ENCODE results near the gene HDAC3.
"Not testable (repeated sequence)": the region's sequence is repeated elsewhere in the genome, so short reads cannot be mapped to it uniquely, and the experiment has no call there.

Gene HDAC3

DNA sequence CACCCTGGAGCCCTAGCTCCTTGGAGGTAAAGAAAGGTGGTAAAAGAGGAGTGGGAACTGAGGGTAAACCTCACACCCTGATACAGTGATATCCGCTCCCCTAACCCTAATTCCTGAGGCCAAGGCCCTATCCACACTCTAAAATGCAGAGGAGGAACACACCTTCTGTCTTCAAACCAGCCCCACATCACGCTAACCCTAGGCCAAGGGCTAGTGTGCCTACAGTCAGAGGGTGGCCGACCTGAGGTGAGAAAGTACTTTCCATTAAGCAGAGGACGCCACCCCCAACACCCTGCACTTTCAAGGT is 590 bp downstream of the HDAC3 start:
- no peak for DNase-seq (ENCODE audit: low read depth in 2 of 2, low spot score in 1 of 2)

DNA sequence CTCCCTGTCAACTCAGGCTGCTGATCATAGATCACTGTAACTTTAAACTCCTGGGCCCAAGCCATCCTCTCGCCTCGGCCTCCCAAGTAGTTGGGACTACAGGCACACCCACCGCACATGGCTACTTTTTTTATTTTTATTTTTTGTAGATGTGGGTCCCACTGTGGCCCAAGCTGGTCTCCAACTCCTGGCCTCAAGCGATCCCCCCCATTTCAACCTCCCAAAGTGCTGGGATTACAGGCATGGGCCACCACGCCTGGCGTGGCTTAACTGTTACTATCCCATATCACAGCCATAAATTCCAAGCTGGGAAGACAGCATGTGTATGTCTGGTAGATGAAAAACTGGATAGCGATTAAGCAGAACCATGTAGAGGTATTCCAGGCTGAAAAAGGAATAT is 1.0 kb downstream of the HDAC3 start:
- DNase-seq (ENCODE audit: low read depth in 2 of 2, low spot score in 1 of 2), result no peak

DNA sequence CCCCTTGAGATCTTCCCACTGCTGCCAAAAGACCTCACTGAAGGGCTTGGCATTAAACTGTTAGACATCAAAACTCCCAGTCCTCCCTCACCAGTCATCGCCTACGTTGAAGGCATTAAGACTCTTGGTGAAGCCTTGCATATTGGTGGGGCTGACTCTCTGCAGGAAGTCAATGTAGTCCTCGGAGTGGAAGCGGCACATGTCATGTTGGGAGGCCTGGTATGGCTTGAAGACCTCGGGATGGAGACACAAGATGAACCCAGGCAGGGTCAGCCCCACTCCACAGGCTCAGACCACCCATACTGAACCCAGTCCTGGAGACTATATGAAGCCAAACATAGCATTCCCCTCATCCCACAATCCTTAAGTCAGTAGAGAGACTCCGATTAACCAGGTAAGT is 1.9 kb downstream of the HDAC3 start:
- DNase-seq (ENCODE audit: low read depth in 2 of 2, low spot score in 1 of 2), result no peak

DNA sequence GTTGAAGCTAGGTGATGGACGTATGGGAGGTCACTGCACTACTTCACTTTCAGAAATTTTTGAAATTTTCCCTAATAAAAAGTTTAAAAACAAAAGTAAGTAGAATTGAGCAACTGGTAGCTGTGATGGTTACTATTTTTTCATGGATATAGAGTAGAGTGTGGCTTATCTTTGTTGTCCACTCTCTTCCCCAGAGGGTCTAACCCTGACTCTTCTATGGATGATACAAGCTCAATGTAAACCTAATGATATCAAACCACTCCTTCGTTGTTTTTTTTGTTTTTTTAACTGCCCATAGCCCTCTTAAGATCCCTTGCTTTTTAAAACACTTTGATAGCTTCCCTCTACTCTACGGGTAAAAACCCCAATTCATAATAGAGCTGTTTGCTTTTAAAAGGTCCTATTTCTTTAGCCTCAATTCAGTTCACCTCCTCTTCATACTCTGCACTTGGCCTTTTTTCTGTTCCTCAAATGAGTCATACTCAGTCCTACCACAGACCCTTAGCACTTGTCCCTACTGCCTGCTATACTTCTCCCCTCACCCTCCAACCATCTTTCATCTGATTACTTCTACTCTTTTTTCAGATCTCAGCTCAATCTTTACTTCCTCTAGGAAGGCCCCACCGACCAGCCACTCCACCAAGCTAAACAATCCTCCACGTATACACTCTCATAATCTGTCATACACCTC is 2.6 kb downstream of the HDAC3 start:
- no peak for DNase-seq (ENCODE audit: low read depth in 2 of 2, low spot score in 1 of 2)

DNA sequence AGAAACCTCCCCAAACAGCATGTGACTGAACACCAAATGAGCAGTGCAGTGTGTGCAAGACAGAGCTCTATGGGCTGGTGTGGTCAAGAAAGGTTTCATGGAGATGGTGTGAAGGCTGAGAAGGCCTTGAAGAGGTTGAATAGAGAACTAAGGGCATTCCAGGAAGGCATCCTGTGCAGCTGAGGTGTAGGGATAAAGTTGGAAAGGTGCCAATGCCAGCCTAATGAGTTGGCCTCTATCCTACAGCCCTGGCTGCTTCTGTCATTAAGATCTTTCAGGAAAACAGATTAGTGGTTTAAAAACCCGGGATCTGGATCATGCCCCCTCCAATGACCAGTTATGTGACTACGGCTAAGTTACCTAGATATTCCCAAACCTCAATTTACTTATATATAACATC is 4.0 kb downstream of the HDAC3 start:
- DNase-seq (ENCODE audit: low read depth in 2 of 2, low spot score in 1 of 2), result no peak

DNA sequence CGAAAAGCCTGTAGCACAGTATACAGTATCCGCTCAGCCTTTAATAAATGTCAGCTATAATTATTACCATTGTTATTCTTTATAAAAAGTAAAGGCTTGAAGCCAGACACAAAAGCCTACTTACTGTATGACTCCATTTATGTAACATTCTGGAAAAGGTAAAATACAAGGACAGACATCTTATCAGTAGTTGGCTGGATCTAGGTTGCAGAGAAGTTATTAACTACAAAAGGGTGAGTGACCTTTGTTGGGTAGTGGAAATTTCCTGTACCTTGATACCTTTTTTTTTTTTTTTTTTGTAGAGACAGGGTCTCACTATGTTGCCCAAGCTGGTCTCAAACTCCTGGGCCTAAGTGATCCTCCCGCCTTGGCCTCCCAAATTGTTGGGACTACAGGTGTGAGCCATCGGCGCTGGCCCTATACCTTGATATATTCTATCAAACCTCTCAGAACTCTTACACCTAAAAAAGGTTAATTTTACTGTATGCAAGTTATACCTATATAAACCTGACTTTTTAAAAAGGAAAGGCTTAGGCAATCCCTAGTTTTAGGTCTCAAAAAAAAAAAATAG is 6.0 kb downstream of the HDAC3 start:
- no peak for DNase-seq (ENCODE audit: low read depth in 2 of 2, low spot score in 1 of 2)

DNA sequence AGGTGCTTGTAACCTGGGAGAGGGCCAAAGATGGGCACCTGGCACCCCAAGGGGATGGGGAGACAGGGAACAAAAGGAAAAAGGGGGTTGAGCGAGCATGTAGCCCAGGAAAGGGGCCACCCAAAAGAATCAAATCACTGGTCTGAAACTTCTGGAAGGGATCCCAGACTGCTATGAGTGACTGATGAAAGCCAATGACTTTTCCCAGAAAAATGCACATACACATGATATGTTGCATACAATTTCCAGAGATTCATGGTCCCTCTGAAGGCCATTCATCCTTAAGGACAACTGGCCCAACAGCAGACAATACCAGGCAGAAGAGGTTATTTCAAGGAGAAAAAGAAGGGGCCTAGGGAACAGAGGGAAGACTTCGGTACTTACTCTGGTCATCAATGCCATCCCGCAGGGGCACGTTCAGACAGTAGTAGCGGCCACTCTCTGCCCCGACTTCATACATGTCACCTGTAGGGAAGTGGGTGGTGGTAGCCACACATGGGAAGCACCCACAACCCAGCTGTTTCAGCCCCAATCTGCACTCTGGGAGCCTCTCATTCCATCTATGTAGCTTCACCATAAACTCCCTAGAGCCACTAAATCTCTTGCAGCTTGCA is 8.4 kb downstream of the HDAC3 start:
- no peak for DNase-seq (ENCODE audit: low read depth in 2 of 2, low spot score in 1 of 2)

DNA sequence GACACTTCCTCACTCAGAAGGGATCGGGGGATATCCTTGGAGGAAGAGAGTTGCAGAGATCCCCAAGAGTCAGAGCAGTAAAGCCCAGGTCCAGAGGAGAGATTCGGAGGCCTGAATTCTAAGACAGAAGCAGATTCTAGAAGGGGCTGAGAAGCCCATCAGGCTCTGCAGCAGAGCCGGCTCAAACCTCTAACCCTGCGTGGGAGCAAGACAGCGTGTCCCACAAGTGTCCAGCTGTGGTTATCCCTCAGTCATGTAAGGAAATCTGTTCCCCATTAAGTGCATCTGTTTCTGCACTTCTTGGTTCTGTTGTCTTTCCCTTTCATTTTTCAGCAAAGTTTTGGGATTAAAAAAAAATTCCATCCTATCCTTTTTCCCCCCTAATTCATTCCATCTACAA is 13.0 kb downstream of the HDAC3 start:
- no peak for DNase-seq (ENCODE audit: low read depth in 2 of 2, low spot score in 1 of 2)

DNA sequence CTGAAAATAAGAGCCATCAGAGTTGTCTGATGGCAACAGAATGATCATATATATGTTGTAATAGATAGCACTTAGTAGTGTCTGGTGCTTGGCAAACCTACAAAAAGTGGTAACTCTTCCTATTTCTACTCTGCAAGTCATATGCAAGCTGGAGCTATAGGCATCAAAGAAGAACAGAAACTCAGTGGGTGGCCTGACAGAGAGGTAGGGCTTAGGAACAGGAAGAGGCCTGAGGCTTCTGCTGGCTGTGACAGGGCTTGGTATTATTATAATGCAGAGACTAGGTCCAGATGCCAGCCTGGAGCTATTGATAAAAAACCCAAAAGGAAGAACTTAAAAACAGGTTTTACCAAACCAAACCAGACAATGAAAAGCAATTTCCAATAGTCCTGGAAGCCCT is 13.5 kb downstream of the HDAC3 start:
- DNase-seq (ENCODE audit: low read depth in 2 of 2, low spot score in 1 of 2), result no peak

DNA sequence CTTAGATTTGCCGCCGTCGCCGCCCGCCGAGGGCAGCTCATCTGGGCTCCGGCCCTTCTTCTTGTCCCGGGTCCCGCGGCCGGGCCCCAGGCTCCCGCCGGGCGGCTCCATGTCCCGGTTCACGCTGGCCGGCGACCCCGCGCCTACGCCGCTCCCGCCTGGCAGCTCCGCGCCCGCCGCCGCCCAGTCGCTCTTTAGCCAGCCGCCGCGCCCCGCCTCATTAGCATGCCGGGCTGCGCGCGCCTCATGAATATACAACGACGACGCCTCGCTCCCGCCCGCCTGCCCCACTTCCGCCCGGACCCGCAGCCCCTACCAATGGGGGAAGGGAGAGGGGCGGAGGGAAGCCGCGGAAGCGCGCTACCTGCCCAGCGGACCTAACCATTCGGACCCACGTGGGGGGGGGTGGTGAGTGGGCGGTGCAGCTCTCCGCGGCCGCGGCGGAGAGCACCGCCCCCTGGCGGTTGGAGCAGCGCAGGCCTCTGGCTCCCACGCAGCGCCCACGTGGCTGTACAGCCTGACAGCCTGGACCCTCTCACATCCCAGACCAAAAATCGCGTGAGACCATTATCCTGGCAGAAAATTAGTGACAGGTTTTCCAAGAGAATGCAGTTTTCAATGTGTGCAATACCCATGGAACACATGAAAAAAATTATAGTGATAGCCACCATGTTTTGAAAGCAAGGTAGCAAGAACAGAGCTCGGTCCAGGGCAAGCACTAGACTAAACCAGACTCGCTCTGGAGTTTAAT is 17.7 kb downstream of the HDAC3 start, which contains the start of gene DIAPH1:
DIAPH1 (minus strand) TSS at position 197 of the 751 bp plus-strand sequence; CDS start at position 111, 86 bp downstream.
- peak; percentile 96 to 99 for DNase-seq (ENCODE audit: low read depth in 2 of 2, low spot score in 1 of 2)

DNA sequence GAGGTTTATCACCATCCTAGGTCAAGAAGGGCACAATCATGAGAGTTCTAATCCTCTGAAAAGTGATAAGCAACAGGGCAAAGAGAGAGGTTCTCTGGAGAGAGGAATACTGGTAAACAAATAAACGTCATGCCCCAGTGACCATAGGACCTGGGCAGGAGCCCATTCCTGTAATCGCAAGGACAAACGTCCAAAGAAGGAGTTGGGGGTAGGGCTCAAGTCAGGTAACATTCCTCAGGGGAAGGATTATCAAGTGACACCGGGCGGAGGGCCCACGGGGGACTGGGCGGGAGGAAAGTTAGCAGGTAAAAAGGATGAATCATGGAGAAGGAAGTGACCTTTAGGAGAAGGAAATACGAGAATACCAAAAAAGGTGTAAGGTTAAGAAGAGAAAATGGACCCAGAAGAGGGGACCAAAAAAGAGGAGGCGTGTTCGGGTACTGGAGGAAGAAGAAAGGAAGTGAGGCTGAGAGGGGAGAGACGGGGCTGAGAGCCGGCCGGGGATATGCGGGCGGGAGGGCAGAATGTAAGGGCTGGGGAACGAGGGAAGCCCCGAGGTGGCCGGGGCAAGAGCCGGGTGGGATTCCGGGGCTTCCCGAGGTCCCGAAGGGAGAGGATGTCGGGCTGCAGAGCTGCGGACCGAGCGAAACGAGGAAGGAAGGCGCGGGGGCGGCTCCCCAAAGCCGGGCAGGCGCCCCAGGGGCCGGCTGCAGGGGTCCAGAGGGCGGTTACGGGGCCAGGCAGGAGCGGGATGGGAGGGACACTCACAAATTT is 18.4 kb downstream of the HDAC3 start:
- no peak for DNase-seq (ENCODE audit: low read depth in 2 of 2, low spot score in 1 of 2)

DNA sequence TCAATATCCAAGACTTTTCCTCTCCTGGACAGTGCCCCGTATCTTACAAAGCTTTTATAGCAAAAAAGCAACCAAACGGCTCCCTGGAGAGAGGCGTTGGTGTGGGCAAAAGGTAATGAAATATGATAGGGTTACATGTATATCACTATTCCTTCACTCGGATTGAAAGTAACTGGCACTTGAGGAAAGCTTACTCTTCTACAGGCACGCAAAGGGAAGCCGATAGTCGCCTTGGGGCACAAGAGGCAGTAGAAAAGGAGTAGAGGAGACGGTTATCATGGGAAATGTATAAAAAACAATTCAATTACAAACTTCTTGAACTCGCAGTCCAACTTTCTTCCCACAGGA is 19.0 kb downstream of the HDAC3 start:
- DNase-seq (ENCODE audit: low read depth in 2 of 2, low spot score in 1 of 2), result no peak

DNA sequence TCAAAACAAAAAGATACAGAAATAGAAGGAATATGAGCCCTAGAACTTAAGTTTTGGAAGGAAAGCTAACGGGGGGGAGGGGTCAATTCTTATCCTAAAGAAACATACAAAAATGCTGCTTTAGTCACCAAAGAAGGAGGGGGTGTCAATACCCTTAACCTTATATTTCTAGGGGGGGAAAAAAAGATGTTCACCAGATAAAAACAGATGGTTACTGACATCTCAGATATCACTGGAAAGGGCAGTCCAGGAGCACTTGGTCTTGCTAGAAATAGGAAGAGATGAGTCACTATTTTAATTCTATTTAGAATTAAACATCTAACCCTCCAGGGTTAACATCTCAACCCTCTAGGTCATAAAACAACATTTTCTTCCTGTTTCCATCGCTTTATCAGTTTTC is 19.5 kb downstream of the HDAC3 start:
- DNase-seq (ENCODE audit: low read depth in 2 of 2, low spot score in 1 of 2), result no peak

DNA sequence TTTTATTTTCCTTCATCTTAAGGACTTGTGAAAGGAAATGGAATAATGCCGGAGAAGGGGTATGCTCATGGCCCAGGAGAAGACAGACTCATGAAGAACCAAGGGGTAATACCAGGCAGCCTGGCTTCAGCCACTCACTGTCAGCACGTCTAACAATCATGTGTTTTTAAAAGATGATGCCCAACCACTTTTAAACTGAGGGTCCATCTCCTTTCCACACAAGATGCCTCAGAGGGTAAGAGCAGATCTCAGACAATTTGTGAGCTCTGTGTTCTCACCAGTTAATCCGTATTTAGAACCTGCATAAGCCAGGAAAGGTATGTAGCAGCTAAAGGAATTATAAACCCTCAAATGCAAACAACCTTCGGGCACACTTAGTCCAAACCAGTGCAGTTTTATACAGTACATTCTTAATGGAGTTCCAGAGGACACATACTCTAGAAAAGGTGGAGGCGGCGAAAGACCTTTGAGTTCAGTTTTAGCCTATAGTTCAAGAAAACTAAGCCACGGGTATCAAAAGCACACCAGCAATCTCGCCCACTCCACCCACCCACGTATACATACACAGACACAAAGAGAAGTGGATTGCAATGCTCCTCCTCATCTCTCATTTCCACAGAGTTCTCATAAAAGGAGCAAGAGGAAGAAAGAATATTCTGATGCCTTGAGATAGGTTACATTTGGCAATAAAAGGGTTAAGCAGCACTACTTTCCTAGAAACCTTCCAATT is 20.5 kb downstream of the HDAC3 start:
- no peak for DNase-seq (ENCODE audit: low read depth in 2 of 2, low spot score in 1 of 2)

DNA sequence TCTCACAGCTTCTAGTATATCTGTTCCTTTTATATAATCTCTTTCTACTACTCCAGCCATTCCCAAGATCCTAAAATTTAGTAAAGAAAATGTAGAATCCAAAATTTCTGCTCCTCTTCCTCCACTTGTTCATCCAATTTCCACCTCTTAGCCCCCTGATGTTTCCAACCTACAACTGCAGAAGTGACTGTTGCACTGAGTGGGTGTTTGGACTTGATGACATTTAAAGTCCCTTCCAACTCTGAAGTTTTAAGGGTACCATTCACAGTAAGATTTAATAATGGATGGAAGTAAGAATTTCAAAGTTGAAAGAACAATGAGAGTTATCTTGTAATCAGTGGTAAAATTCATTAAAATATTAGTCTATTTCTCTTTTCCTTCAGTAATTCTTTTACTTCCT is 23.3 kb downstream of the HDAC3 start:
- no peak for DNase-seq (ENCODE audit: low read depth in 2 of 2, low spot score in 1 of 2)

DNA sequence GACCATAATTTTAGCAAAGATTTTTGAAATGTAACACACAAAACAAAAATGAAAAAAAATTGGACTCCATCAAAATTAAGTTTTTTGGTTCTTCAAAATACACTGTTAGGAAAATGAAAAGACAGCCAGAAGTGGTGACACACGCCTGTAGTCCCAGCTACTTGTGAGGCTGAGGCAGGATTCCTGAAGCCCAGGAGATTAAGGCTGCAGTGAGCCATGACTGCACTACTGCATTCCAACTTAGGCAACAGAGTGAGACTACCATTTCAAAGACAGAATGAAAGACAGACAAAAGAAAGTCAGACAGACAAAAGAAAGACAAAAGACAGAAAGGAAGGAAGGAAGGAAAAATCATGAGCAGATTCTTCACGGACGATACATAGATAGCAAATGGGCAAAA is 25.4 kb downstream of the HDAC3 start:
- DNase-seq (ENCODE audit: low read depth in 2 of 2, low spot score in 1 of 2), result no peak

DNA sequence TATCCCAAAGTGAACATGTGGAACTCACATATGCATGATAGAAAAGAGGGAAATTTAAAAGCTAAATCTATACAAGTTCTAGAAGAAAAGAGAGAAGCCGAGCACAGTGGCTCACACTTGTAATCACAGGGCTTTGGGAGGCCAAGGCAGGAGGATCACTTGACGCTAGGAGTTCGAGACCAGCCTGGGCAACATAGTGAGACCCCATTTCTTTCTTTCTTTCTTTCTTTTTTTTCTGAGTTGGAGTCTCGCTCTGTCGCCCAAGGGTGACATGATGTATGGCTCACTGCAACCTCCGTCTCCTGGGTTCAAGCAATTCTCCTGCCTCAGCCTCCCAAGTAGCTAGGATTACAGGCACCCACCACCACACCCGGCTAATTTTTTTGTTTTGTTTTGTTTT is 26.7 kb downstream of the HDAC3 start:
- not testable (repeated sequence) for DNase-seq (ENCODE audit: low read depth in 2 of 2, low spot score in 1 of 2)

DNA sequence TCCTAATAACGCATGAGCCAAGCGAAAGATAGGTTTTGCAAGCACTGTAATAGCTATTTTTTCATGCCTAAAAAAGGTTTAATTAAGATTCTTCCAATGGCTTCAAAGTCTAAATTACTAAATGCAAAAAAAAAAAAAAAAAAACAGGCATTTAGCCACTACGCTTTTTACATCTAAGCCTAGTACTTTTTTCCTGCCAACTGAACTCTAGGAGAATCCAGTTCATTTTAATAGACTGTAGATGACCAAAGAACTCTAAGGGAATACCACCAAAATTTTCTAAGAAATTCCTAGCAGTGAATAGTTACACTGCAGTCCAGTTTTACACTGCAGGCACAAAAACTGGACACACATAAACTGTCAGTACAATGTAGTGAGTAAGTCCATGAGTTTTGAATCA is 27.6 kb downstream of the HDAC3 start:
- no peak for DNase-seq (ENCODE audit: low read depth in 2 of 2, low spot score in 1 of 2)

DNA sequence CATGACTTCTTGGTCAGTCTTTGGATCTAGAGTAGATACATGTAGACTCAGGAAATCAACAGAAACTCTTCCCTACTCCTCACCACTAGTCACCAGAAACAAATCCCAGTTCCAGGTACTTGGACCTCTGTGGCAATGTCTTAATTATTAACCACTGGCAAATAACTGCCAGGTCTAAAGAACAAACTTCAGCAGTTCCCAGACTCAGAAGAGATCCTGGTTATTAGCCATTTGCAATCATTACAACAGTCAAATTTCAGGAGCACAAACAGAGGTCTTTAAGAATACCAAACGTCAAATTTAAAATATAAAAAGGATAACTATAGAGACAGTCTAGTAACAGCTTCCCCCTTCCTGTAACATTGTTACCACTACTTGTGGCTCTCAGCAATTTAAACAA is 28.1 kb downstream of the HDAC3 start:
- no peak for DNase-seq (ENCODE audit: low read depth in 2 of 2, low spot score in 1 of 2)

DNA sequence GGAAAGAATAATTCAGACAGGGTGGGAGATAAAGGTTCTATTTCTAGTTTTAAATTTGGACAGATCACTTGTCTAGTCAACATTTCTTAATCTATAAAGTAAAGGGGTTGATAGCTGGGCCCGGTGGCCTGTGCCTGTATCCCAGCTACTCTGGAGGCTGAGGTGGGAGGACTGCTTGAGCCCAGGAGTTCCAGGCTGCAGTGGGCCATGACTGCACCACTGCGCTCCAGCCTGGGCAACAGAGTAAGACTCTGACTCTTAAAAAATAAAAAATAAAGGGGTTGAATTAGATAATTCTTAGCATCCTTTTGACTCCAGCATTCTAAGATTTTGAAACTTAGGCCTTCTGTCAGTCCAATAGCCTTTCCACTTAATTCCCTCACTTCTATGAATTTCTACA is 28.6 kb downstream of the HDAC3 start:
- no peak for DNase-seq (ENCODE audit: low read depth in 2 of 2, low spot score in 1 of 2)
